ENCODE data around the gene RBM10. TPM values are rescaled to one million over a fixed set of nuclear protein-coding genes. Genes with fewer than 3 reads are reported as not detected.

RBM10 gene
- total RNA-seq, 1 experiment from 2014 or later, result 52.3 TPM

DNA sequence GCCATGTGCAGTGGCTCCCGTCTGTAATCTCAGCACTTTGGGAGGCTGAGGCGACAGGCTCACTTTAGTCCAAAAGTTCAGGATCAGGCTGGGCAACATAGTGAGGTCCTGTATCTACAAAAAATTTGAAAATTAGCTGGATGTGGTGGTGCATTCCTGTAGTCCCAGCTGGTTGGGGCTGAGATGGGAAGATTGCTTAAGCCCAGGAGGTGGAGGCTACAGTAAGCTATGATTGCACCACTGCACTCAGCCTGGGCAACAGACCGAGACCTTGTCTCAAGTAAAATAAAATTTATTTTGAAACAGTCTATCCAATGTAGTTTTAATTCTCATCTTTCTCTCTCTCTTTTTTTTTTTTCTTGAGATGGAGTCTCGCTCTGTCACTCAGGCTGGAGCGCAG lies 21.1 kb downstream of the RBM10 start:
- H3K9me3 ChIP-seq (replicated peaks), result no peaks in the 10 kb centered on the region
- no peaks in the 10 kb centered on the region for H3K4me1 ChIP-seq
- H3K27me3 ChIP-seq, result no peaks in the 10 kb centered on the region
- H3K36me3 ChIP-seq, result no peaks in the 10 kb centered on the region
- DNase-seq, result no peak
- H3K4me3 ChIP-seq, result no peak overlapping the region
- no peak overlapping the region for H3K27ac ChIP-seq

DNA sequence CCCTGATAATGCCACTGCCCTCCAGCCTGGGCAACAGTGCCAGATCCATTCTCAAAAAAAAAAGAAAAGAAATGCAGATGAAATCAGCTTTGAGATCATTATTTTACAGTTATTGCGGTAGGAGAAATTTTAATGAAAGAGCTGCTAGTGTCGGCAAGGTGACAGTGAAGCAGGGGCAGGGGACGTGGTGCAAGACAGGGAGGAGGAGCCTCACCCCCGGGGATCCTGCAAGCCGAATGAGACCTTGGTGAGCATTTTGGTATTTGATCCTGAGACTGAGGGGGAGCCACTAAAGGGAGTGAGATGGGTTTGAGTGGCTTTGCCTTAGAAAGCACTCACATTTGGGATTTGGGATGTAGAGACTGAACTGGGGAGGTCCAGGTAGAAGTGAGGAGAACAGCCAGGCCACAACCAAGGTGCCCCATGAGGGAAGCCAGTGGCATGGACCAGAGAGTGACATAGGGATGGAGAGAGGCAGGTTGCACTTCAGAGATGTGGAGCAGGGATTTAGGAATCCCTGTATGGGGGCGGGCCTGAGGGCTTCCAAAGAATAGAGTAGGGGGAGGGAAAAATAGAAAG lies 23.6 kb downstream of the RBM10 start:
- Histone ChIP-seq H3K36me3 (no peaks in the 10 kb centered on the region), H3K27me3 (no peaks in the 10 kb centered on the region)

DNA sequence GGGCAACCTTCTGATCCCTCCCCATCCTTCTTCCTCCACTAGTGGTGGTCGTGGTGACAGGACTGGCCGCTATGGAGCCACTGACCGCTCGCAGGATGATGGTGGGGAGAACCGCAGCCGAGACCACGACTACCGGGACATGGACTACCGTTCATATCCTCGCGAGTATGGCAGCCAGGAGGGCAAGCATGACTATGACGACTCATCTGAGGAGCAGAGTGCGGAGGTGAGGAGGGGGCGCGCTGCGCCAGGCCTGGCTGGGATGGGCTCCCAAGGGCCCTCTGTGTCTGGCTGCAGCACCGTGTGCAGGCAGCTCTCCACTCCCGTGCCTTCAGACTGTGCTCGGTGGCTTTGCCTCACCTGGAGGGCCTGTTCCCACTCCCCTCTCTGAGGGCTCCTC lies 24.3 kb downstream of the RBM10 start:
- Histone ChIP-seq H3K27me3 (no peaks in the 10 kb centered on the region), H3K36me3 (no peaks in the 10 kb centered on the region), H3K4me3 (no peak overlapping the region), H3K4me1 (no peaks in the 10 kb centered on the region), H3K9me3 (replicated peaks) (no peaks in the 10 kb centered on the region), H3K27ac (no peak overlapping the region)
- DNase-seq, result no peak

More for the DNA sequence above, 23.6 kb downstream of the RBM10 start:
- no peak for DNase-seq
- Histone ChIP-seq H3K9me3 (replicated peaks) (no peaks in the 10 kb centered on the region), H3K27ac (no peak overlapping the region), H3K4me1 (no peaks in the 10 kb centered on the region), H3K4me3 (no peak overlapping the region)

DNA sequence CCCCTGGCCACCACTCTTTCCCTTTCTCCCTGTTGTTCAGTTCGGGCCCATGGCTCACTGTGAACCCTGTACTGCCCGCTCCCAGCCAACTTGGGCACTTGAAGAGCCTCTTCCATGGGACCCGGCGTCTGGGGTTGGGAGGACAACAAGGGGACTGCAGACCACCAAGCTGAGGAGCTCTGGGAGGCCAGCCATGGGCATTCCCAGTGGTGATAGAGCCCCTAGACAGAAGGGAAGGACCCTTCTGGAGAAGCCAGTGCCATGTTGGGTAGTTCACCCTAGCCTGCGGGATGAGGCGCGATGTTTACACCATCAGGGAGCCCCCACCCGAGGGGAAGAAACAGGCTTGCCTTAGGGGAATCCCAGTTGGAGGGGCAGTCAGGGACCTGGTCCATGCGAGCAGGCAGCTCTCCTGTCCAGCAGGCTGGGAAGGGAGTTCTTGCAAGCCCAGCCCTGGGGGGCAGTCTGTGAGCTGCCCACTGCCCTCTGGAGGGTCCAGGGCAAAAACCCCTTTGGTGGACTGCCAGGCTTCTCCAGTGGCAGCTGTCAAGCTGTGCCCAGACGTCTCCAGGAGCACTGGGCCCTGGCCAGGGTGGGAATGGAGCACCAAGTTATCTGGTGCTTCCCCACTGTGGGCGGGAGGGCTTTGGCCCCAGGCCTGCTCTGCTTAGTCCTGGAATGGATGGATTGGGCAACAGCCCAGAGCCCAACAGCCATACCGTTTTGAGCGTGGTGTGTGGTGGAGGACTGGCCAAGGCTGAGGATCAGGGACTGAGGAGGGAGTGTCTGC lies 24.9 kb downstream of the RBM10 start:
- no peaks in the 10 kb centered on the region for H3K27me3 ChIP-seq
- H3K4me3 ChIP-seq, result no peak overlapping the region
- no peaks in the 10 kb centered on the region for H3K9me3 ChIP-seq (replicated peaks)
- no peaks in the 10 kb centered on the region for H3K4me1 ChIP-seq
- H3K36me3 ChIP-seq, result no peaks in the 10 kb centered on the region
- H3K27ac ChIP-seq, result no peak overlapping the region
- no peak for DNase-seq

DNA sequence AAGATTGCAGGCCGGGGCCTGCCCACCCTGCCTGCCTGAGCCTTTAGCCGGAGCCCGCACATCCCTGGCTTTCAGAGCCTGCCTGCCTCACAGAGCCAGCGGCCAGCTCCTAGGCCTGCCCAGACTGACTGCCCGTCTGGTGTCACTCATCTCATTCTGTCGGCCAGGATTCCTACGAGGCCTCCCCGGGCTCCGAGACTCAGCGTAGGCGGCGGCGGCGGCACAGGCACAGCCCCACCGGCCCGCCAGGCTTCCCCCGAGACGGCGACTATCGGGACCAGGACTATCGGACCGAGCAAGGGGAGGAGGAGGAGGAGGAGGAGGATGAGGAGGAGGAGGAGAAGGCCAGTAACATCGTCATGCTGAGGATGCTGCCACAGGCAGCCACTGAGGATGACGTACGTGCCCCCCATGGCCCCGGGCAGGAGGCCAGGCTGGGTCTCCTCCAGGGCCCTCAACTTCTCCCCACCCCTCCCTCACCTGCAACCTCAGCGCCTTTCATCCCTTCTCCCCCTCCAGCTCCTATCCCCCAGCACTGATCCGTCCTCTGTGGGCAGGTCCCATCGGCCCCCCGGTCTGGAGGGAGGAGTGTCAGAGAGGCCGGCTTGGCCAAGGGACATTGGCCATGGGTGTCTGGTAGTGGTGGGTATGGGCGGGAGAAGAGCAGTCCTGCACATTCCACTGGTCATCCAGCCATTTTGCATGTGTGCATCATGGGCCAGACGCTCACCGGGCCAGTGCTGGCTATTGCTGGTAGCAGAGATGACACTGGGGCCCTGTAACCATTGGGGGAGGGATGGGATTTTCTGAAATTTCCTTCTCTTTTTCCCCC lies 26.1 kb downstream of the RBM10 start:
- DNase-seq, result no peak
- H3K27me3 ChIP-seq, result no peaks in the 10 kb centered on the region

DNA sequence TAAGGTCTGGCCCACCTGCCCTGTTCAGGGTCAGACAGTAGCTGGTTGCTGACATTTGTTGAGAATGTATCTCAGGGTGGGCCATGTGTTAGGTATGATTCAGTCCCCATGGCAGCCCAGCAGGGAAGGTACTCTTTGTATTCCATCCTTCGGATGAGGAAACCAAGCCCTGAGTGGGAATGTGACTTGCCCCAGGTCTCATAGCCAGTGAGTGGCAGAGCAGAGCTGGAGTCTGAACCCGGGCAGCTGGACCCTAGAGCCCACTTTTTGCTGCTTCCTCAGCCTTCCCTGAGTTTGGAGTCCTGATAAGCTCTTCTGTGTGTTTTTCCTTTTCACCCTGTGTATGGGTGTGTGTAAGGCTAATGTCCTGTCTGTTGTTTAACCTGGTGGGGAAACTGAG lies 27.0 kb downstream of the RBM10 start:
- H3K9me3 ChIP-seq (replicated peaks), result no peaks in the 10 kb centered on the region
- no peak overlapping the region for H3K4me3 ChIP-seq
- DNase-seq, result no peak
- H3K27ac ChIP-seq, result no peak overlapping the region
- no peaks in the 10 kb centered on the region for H3K36me3 ChIP-seq
- no peaks in the 10 kb centered on the region for H3K27me3 ChIP-seq
- H3K4me1 ChIP-seq, result no peaks in the 10 kb centered on the region

More for the DNA sequence above, 26.1 kb downstream of the RBM10 start:
- no peak overlapping the region for H3K27ac ChIP-seq
- H3K4me1 ChIP-seq, result no peaks in the 10 kb centered on the region
- H3K4me3 ChIP-seq, result no peak overlapping the region
- no peaks in the 10 kb centered on the region for H3K9me3 ChIP-seq (replicated peaks)
- no peaks in the 10 kb centered on the region for H3K36me3 ChIP-seq

DNA sequence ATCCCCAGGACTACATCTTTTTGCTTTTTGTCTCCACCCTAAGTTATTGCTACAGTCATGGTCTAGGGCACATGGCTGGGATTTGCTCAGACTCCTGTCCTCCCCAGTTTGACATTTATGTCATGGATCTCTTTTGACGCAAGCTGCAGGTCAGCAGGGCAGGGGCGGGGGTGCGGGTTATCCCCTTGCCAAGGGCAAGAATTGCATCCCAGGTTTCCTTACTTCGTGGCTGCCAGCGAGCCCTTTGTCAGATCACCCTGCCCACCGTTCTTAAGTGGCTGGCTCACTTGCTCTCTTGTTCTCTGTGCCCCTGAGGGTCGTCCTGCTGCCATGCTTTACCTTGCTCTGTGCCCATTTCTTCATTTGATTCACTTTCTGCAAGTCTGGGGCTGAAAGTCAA lies 27.5 kb downstream of the RBM10 start:
- no peak for DNase-seq
- no peaks in the 10 kb centered on the region for H3K27me3 ChIP-seq
- no peaks in the 10 kb centered on the region for H3K9me3 ChIP-seq (replicated peaks)
- H3K4me1 ChIP-seq, result no peaks in the 10 kb centered on the region
- H3K36me3 ChIP-seq, result no peaks in the 10 kb centered on the region
- H3K27ac ChIP-seq, result no peak overlapping the region
- no peak overlapping the region for H3K4me3 ChIP-seq

DNA sequence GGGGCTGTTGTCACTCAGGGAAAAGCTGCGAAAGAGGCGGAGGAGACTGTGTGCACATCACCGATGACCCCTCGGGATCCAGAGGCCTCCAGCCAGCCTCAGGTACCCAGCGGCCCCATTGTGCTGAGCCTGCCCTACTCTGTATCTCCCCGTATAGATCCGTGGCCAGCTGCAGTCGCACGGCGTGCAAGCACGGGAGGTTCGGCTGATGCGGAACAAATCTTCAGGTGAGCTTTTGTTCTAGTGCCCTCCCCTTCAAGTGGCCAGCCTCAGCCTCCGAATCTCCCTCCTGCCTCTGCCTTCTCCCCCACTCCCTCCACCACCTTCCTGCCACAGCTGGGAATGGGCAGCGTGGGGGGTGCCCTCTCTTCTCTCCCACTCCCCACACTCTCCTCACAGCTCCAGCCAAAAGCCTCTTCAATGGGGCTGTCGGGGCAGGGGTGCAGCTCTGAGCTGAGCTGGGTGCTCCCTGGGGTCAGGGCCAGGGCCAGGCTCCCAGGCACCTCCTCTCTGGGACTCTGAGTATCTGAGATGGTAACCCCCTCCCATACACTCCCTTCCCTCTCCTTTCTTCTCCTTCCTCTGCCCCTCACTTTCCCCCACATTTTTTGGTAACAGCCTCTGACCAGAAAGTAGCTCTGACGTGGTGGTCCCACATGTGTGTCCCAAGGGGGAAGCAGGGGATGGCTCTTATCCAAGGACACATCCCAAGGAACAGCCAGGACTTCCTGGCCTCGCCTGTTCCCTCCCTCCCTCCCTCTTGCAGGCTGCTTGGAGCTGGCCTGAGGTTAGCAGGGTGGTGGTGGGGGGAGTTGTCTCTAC lies 28.2 kb downstream of the RBM10 start:
- H3K27ac ChIP-seq, result no peak overlapping the region
- no peaks in the 10 kb centered on the region for H3K27me3 ChIP-seq
- no peaks in the 10 kb centered on the region for H3K9me3 ChIP-seq (replicated peaks)
- H3K4me3 ChIP-seq, result no peak overlapping the region
- H3K4me1 ChIP-seq, result no peaks in the 10 kb centered on the region
- H3K36me3 ChIP-seq, result no peaks in the 10 kb centered on the region
- DNase-seq, result no peak

DNA sequence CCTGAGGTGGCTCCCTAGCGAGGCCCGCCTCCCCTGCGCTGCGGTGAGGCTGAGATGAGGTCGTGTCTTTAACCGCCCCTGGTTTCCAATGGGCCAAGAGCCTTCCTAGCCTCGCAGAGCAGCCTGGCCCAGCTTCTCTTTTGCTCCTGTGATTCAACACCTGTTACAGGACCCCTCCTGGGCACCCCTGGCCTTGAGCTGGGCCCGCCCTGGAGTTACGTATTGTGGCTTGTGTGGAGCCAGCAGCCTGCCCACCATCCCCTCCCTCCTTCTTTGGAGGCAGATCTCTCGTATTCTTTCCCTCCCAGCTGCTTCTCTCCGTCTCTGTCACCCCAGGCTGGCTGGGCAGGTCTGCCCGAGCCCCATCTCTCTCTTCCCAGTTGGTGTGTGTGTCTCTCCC lies 29.4 kb downstream of the RBM10 start:
- Histone ChIP-seq H3K9me3 (replicated peaks) (no peaks in the 10 kb centered on the region), H3K27ac (no peak overlapping the region), H3K27me3 (no peaks in the 10 kb centered on the region), H3K36me3 (no peaks in the 10 kb centered on the region), H3K4me1 (no peaks in the 10 kb centered on the region), H3K4me3 (no peak overlapping the region)
- DNase-seq, result no peak

DNA sequence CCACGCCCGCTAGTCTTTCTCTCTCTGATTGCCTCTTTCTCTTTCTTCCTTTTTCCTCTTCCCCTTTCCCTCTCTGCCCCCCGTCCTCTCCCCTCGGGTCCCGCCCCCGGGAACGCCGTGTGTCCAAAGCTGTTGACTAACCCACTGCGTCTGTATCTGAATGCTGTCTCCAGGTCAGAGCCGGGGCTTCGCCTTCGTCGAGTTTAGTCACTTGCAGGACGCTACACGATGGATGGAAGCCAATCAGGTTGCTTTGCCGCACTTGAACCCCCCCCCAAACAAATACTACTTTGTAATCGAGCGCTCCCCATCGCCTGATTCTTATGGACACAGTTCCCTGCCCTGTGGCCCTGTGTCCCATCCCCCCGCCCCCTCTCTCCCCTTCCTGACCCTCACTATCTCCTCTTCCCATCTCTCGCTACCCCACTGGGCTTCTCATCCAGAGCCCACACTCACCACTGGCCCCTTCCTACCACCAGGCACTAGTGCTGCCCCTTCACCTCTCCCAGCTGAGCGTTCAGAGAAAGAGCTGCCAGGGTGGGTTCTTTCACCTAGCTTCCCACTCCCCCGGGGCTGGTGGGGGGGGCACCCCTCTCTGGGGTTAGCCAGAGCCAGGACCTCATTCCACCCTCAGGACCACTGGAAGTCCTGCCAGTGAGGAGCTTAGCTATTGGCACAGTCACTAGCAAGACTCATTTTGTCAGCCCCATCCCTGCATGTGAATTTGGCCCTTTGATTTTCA lies 30.0 kb downstream of the RBM10 start:
- Histone ChIP-seq H3K9me3 (replicated peaks) (no peaks in the 10 kb centered on the region), H3K36me3 (no peaks in the 10 kb centered on the region), H3K4me3 (no peak overlapping the region), H3K4me1 (no peaks in the 10 kb centered on the region), H3K27ac (no peak overlapping the region), H3K27me3 (no peaks in the 10 kb centered on the region)
- DNase-seq, result no peak

DNA sequence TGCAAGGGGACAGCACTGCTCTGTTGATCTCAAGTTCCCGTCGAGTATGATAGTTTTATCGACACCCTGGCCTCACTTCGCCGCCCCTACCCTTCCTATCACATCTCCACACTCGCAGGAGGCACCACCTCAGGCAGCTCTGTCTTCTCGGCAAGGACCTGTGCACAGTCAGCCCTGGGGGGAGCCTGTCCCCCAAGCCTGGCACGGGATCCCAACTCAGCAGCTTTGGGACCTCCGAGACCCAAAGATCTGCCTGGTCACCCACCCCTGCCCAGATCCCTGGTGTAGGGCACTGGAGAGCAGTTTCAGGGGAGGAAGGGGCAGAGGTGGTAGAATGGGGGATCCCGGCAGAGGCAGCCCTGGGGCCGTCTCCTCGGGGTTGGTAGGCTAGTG lies 30.6 kb downstream of the RBM10 start:
- no peak overlapping the region for H3K4me3 ChIP-seq
- DNase-seq, result no peak
- H3K9me3 ChIP-seq (replicated peaks), result no peaks in the 10 kb centered on the region
- H3K36me3 ChIP-seq, result no peaks in the 10 kb centered on the region
- H3K4me1 ChIP-seq, result no peaks in the 10 kb centered on the region
- no peak overlapping the region for H3K27ac ChIP-seq
- no peaks in the 10 kb centered on the region for H3K27me3 ChIP-seq

DNA sequence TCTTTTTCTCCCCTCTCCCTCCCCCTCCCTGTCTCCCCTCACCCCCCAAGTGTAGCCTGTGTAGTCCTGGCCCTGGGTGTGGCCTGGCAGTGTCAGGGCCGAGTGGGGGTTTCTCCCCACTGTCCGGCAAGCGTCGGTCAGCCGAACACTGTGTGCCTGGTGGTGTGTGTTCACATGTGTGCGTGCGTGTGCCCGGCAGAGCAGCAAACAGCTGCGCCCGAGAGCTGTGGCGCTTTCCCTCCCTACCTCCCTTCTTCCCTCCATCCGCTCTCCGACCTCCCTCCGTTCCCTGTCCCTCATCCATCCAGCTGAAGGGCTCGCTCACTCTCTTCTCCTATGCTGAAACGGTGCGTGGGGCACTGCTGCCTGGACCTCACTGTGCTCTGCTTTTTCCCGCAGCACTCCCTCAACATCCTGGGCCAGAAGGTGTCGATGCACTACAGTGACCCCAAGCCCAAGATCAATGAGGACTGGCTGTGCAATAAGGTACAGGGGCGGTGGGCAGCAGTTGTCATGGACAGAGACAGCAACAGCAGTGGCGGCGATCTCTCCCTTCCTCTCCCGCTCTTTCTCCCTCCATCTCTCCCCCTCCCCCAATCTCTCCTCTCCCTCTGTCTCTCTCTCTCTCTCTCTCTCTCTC lies 31.2 kb downstream of the RBM10 start:
- Histone ChIP-seq H3K9me3 (replicated peaks) (no peaks in the 10 kb centered on the region), H3K4me3 (no peak overlapping the region), H3K36me3 (no peaks in the 10 kb centered on the region), H3K4me1 (no peaks in the 10 kb centered on the region), H3K27me3 (no peaks in the 10 kb centered on the region), H3K27ac (no peak overlapping the region)
- no peak for DNase-seq

DNA sequence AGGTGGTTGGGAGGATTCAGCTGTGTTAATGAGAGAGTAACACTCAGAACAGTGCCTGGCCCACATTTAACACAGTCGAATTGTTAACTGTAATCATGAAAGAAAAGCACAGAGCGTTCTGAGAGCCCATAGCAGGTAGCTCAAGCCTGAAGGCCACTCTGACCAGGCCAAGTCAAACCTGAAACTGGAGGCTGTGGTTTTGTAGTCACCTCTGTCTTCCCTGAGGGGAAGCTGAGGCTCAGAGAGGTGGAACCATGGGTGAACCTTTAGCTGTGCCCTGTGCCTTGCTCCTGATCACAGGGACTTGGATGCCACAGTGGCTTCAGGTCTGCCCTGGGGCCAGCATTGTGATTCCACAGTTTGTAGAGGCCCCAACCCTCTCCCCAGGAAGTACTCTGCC lies 32.1 kb downstream of the RBM10 start:
- no peaks in the 10 kb centered on the region for H3K36me3 ChIP-seq
- no peak overlapping the region for H3K4me3 ChIP-seq
- no peaks in the 10 kb centered on the region for H3K9me3 ChIP-seq (replicated peaks)
- H3K27ac ChIP-seq, result no peak overlapping the region
- no peaks in the 10 kb centered on the region for H3K4me1 ChIP-seq
- H3K27me3 ChIP-seq, result no peaks in the 10 kb centered on the region
- no peak for DNase-seq

DNA sequence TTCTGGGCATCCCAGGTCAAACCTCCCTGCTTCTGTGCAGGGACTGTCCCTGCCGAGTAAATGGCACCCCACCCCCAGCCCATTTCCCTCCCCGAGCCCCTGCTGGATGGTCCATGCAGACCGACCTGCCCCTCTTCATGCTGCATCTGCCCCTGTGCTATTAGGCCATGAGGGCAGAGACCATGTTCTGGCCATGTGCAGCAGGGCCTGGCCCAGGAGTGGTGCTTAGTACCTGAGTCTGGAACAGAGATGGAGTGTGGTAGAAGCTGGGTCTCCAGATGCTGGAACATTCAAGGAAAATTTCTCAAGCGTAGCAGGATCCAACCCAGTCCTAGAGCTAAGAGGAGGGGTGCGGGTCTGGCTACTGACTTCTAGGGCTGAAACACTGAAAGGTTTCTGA lies 33.3 kb downstream of the RBM10 start:
- Histone ChIP-seq H3K27me3 (no peaks in the 10 kb centered on the region), H3K36me3 (no peaks in the 10 kb centered on the region), H3K27ac (no peak overlapping the region), H3K4me1 (no peaks in the 10 kb centered on the region), H3K9me3 (replicated peaks) (no peaks in the 10 kb centered on the region), H3K4me3 (no peak overlapping the region)
- DNase-seq, result no peak
